Neural cell (in vitro differentiated cells): Measurements from ENCODE around the gene PPP1R3G. TPM values are rescaled to one million over a fixed set of nuclear protein-coding genes. Genes with fewer than 3 reads are reported as not detected.

Source experiments
- H2AFZ ChIP-seq: fragments of 200-600, 300-800 bp; sonication (generic), shearing (Covaris generic); 2 replicates; pipeline ENCODE4 v1.6.0; 2014; ENCODE audit warnings: low read depth, mild to moderate bottlenecking, antibody characterized with exemption, low read length, moderate library complexity
- H3F3A ChIP-seq: fragments of 200-600 bp; shearing (Covaris generic); 2 replicates; pipeline ENCODE4 v1.6.1; 2016; ENCODE audit warnings: mild to moderate bottlenecking, moderate library complexity, mixed read lengths, antibody characterized with exemption, low read length; ENCODE audit not compliant: insufficient read depth, poor library complexity, severe bottlenecking
- H3K27ac ChIP-seq: fragments of 200-600, 300-800 bp; sonication (generic), shearing (Covaris generic); 2 replicates; pipeline ENCODE4 v1.5.1; 2014; ENCODE audit warnings: mild to moderate bottlenecking, low read length, moderate library complexity
- H3K27me3 ChIP-seq: fragments of 300-800, 200-600 bp; sonication (generic), shearing (Covaris generic); 2 replicates; pipeline ENCODE4 v1.6.0; 2014; ENCODE audit warnings: mild to moderate bottlenecking, low read depth, low read length, moderate library complexity; ENCODE audit not compliant: insufficient read depth
- H3K36me3 ChIP-seq: fragments of 300-800, 200-600 bp; sonication (generic), shearing (Covaris generic); 2 replicates; pipeline ENCODE4 v1.5.1; 2014; ENCODE audit warnings: mild to moderate bottlenecking, antibody characterized with exemption, low read length, moderate library complexity; ENCODE audit not compliant: insufficient read depth
- H3K4me2 ChIP-seq: fragments of 300-800, 200-600 bp; sonication (generic), shearing (Covaris generic); 2 replicates; pipeline ENCODE4 v1.6.0; 2014; ENCODE audit warnings: mild to moderate bottlenecking, low read length
- H3K4me3 ChIP-seq: fragments of 300-800, 200-600 bp; sonication (generic), shearing (Covaris generic); 2 replicates; pipeline ENCODE4 v1.5.1; 2014; ENCODE audit warnings: mild to moderate bottlenecking, low read length, moderate library complexity
- H3K79me2 ChIP-seq: fragments of 200-600 bp; shearing (Covaris generic); replicated peaks from 2 replicates; pipeline ENCODE4 v1.6.0; 2014; ENCODE audit warnings: mild to moderate bottlenecking, low read length, moderate library complexity; ENCODE audit not compliant: insufficient read depth
- H3K9ac ChIP-seq: fragments of 300-800, 200-600 bp; sonication (generic), shearing (Covaris generic); 2 replicates; pipeline ENCODE4 v1.6.1; 2016; ENCODE audit warnings: mild to moderate bottlenecking, low read length, mixed read lengths
- H3K9me2 ChIP-seq: fragments of 200-600 bp; shearing (Covaris generic); 2 replicates; pipeline ENCODE4 v1.6.1; 2016; ENCODE audit warnings: mild to moderate bottlenecking, low read length, mixed read lengths; ENCODE audit not compliant: insufficient read depth
- H3K9me3 ChIP-seq: fragments of 200-600, 300-800 bp; sonication (generic), shearing (Covaris generic); 2 replicates; pipeline ENCODE4 v1.6.1; 2016; ENCODE audit warnings: mild to moderate bottlenecking, mixed run types, low read length, moderate library complexity, mixed read lengths
- H4K20me1 ChIP-seq: fragments of 200-600 bp; shearing (Covaris generic); 2 replicates; pipeline ENCODE4 v1.6.1; 2016; ENCODE audit warnings: mild to moderate bottlenecking, mixed run types; ENCODE audit not compliant: insufficient read depth
- CTCF ChIP-seq: fragments of 450-650 bp; IDR thresholded peaks from 2 replicates; pipeline ENCODE4 v1.5.1; 2014; ENCODE audit warnings: antibody characterized with exemption, mild to moderate bottlenecking, moderate library complexity; ENCODE audit not compliant: poor library complexity, severe bottlenecking
- EP300 ChIP-seq: fragments of 450-650 bp; conservative IDR thresholded peaks from 2 replicates; pipeline ENCODE4 v1.6.1; 2014; ENCODE audit warnings: antibody characterized with exemption, mild to moderate bottlenecking, moderate library complexity; ENCODE audit not compliant: poor library complexity, severe bottlenecking
- EZH2 ChIP-seq: fragments of 200-600, 300-800 bp; shearing (Covaris generic), sonication (generic); IDR thresholded peaks from 2 replicates; pipeline ENCODE4 v1.6.1; 2014; ENCODE audit warnings: antibody characterized with exemption, low read length, borderline replicate concordance, mild to moderate bottlenecking; ENCODE audit not compliant: insufficient read depth, poor library complexity, severe bottlenecking
- MXI1 ChIP-seq: fragments of 450-650 bp; conservative IDR thresholded peaks from 2 replicates; pipeline ENCODE4 v1.6.1; 2014; ENCODE audit warnings: antibody characterized with exemption, mild to moderate bottlenecking; ENCODE audit not compliant: poor library complexity, severe bottlenecking
- POLR2AphosphoS5 ChIP-seq: IDR thresholded peaks from 2 replicates; pipeline ENCODE4 v1.6.1; 2012
- RAD21 ChIP-seq: fragments of 450-650 bp; conservative IDR thresholded peaks from 2 replicates; pipeline ENCODE4 v1.6.1; 2014; ENCODE audit warnings: antibody characterized with exemption, mild to moderate bottlenecking, moderate library complexity
- REST ChIP-seq: IDR thresholded peaks from 2 replicates; pipeline ENCODE4 v1.6.1; 2012; ENCODE audit warnings: borderline replicate concordance
- SMC3 ChIP-seq: fragments of 450-650 bp; conservative IDR thresholded peaks from 2 replicates; pipeline ENCODE4 v1.6.1; 2014; ENCODE audit warnings: antibody characterized with exemption, mild to moderate bottlenecking, moderate library complexity; ENCODE audit not compliant: poor library complexity
- TAF1 ChIP-seq: IDR thresholded peaks from 2 replicates; pipeline ENCODE4 v1.6.1; 2012; ENCODE audit warnings: low read depth
- polyA plus RNA-seq: library from polyadenylated mRNA; depleted of rRNA; stranded (reverse); fragments of >200 nt; gene quantifications from 2 replicates; pipeline ENCODE4 v1.2.3, GENCODE V29; 2014

The PPP1R3G gene
- polyA plus RNA-seq, 1 donor from 2014 or later: not detected

DNA sequence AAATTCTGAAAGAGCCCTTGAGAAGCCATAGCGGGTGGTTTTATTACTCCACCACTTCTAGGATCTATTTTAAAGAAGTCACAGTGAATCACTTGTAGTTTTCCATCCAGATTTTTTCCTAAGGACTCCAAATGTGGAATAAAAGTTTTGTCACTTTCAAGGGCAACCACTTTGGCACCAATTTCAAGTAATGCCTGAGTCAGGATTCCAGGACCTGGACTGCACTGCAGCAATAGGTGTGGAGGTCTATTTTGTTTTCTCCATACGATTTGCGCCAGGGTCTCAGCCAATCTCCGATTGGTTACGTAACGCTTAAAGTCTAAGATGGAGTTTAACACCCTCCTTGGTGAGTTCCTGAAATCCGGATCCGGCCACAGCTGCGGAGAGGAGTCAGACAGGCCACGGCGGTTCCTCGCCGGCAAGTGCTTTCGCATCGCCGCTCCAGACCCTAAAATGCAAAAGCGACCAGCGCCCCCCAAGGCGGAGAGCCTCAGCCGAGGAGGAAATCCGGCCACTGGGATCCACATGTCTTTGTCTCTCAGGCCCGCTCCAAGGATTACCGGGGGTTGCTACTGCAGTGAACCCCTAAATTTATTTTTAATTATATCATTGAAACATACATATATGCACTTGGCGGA is 18.6 kb upstream of the PPP1R3G start:
- Histone ChIP-seq H3K9ac (no peak overlapping the region), H3K4me2 (no peak overlapping the region), H2AFZ (no peak overlapping the region), H3K27ac (no peak overlapping the region), H3K27me3 (no peaks in the 10 kb centered on the region), H4K20me1 (no peaks in the 10 kb centered on the region), H3K79me2 (no peaks in the 10 kb centered on the region), H3K9me2 (no peaks in the 10 kb centered on the region), H3F3A (no peaks in the 10 kb centered on the region), H3K9me3 (no peaks in the 10 kb centered on the region), H3K4me3 (no peak overlapping the region), H3K36me3 (no peaks in the 10 kb centered on the region)
- TF ChIP-seq POLR2AphosphoS5 (no peak), RAD21 (no peak), REST (no peak), MXI1 (no peak), SMC3 (no peak)

DNA sequence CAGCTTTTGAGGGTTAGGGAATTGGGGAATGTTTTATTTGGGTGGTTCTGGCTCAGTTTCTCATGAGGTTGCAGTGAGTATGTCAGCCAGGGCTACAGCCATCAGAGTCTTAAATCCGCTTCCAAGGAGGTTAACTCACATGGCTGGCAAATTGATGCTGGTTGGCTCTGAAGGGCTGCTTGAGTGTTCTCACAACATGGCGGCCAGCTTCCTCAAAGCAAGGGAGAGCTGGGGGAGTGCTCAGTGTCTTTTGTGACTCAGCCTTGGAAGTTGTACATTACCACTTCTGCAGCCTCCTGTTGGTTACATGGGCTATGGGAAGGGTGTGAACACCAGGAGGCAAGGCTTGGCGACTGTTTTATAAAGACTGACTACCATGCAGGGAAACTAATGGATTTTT is 17.8 kb upstream of the PPP1R3G start:
- no peaks in the 10 kb centered on the region for H3K9me2 ChIP-seq
- no peaks in the 10 kb centered on the region for H3K36me3 ChIP-seq
- H3K9me3 ChIP-seq: no peaks in the 10 kb centered on the region
- no peaks in the 10 kb centered on the region for H4K20me1 ChIP-seq
- H3F3A ChIP-seq: no peaks in the 10 kb centered on the region
- no peak for TF ChIP-seq MXI1
- no peak for TF ChIP-seq CTCF
- no peak for TF ChIP-seq REST
- TF ChIP-seq TAF1: no peak
- no peak for TF ChIP-seq RAD21
- no peak for TF ChIP-seq EP300
- TF ChIP-seq POLR2AphosphoS5: no peak
- no peak for TF ChIP-seq EZH2
- TF ChIP-seq SMC3: no peak
- H2AFZ ChIP-seq: no peak overlapping the region
- H3K79me2 ChIP-seq: no peaks in the 10 kb centered on the region
- H3K27me3 ChIP-seq: no peaks in the 10 kb centered on the region
- H3K9ac ChIP-seq: no peak overlapping the region
- H3K4me2 ChIP-seq: no peak overlapping the region
- H3K27ac ChIP-seq: no peak overlapping the region
- H3K4me3 ChIP-seq: no peak overlapping the region
